TTC549 (cell line): Measurements from ENCODE around the gene CUL9.

Experiments
- FAIRE-seq: peaks from 2 replicates; lab custom pipeline; 2012; peaks lifted over from hg19 to GRCh38; lab: Jason Lieb, UNC

Gene CUL9

DNA sequence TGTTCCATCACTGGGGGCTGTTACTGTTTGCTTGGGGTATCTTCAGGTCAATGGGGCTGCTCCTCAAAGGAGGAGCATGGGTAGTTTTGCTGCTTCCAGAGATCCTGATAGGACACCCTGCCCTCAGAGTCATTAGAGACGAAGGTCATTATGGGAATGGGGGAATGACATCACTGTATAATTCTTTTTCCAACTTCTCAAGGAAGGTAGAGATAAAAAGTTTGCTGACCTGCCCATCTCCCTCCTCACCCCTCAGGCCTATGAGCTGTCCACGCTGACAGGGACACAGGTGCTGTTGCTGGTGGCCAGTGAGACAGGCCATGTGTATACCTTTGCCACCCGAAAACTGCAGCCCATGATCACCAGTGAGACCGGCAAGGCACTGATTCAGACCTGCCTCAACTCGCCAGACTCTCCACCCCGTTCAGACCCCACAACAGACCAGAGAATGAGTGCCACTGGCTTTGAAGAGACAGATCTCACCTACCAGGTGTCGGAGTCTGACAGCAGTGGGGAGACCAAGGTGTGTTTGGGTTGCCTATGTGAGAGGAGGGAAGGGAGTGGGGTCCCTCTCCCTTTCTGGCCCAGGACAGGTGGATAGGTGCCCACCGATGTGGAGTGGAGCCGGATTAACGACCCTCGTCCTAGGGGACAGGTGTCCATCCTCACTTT lies 8.3 kb upstream of the CUL9 start:
- FAIRE-seq = no peak

DNA sequence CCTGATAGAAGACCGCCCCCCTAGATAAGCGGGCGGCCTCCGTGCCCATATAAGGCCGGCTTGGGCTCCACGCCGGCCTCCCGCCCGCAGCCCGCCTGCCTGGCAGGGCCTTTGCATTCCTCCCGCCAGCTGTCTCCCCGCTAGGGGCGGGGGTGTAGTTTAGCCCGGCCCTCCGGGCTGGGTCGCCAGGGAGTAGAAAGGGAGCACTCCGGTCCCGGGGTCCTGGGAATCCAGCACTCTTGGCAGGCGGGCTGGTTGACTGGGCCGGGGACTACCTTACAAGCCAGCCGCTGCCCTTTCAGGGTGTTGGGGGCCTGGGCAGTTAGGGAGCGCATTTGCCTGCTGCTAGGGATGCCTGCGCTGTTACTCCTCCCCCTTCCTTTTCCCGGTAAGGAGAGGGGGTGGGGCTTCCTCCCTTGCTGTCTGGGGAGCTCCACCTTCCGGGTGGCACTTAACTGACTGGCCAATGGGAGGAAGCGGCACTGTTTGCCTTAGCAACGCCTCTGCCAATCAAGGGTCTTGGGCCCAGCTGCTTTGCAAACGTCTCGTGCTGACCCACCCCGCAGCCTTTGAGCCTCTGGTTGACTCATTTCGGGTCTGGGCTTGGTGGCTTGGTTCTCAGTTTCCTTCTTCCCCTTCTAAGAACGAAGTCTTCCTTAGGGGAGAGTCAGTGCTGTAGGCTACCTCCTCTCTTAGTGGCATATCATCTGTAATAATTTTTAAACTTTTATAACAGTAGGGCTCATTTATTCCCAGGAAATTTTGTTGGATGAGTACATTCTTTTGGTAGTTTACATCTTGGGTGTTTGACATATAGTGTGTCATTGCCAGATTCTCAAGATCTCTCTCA lies 7.5 kb upstream of the CUL9 start:
- FAIRE-seq = peak; percentile 50

DNA sequence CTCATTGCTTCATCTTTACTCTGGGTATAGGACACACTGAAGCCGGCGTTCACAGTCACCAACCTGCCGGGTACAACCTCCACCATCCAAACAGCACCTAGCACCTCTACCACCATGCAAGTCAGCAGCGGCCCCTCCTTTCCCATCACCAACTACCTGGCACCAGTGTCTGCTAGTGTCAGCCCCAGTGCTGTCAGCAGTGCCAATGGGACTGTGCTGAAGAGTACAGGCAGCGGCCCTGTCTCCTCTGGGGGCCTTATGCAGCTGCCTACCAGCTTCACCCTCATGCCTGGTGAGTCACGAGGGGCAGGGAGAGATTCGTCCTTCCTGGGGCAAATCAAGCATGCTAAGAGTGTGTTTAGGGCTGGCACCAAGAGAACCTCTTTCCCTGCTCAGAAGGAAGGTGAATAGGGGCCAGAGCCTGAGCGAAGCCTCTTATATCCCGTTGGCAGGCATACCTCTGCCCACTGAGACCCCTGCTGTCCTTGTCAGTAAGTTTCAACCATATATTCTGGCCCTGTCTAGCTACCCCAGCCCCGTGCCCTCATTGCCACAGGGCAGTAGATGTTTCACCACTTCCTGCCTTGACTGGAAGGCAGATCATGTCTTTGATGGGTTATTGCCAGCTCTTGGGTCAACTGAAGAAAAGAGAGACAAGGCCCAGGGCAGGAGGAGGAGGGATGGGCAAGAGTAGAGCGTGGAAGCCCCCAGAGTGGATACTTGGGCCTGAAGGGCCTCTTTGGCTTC lies 6.1 kb upstream of the CUL9 start:
- FAIRE-seq = no peak

DNA sequence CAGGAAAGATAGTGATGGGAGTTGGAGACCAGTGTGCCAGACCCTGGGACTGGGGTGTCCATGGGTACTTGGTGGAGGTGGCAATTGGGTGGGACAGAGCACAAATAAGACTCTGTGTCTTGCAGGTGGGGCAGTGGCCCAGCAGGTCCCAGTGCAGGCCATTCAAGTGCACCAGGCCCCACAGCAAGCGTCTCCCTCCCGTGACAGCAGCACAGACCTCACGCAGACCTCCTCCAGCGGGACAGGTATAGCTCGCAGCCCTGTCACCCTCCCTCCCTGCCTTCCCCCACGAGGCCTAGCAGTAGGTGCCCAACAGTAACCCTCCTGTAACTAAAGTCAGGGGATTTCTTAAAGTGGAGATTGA lies 5.6 kb upstream of the CUL9 start:
- FAIRE-seq = no peak

DNA sequence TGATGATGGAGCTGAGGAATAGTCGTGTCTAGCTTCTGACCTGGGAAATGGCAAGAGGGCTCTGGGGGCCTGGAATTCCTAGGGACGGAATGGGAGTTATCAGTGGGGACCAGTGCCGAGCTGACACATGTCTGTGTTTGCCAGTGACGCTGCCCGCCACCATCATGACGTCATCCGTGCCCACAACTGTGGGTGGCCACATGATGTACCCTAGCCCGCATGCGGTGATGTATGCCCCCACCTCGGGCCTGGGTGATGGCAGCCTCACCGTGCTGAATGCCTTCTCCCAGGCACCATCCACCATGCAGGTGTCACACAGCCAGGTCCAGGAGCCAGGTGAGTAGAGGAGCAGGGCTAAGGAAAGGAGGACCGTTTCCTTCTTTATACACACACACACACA lies 3.8 kb upstream of the CUL9 start:
- no peak for FAIRE-seq

DNA sequence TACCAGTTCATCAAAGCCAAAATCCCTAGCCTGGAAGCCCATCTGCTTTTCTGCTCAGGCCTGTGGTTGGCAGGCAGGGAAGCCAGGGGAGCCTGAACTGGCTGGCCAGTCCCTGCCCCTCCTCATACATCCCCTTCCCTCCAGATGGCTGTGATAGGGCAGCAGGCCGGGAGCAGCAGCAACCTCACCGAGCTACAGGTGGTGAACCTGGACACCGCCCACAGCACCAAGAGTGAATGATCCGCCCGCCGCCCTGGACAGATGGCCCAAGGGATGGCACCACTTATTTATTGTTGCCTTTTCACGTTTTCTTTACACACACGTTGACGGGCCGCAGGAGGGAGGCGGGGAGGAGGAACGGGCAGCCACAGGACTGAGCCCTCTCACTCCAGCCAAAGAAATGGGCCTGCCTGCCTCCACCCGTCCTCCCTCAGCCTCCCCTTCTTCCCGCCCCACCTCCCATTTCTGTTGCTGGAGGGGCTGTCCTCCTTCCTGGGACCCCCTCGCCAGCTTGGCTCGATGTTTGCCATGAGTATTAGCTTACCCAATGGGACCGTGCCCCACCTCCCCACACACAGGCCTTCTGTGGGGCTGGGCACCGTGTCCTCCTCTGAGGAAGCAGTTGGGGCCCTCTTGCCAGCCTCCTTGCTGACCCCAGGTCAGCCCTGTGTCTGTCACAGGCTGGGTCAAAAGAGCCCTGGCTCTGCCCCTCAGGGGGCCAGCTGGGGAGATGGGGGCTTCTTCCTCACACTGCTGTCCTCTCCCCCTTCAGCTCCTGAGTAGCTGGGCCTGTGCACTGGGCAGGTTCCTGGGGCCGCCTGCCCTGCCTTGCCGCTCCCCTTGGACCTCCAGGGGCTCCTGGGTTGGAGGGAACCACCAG lies 2.8 kb upstream of the CUL9 start:
- FAIRE-seq = no peak

DNA sequence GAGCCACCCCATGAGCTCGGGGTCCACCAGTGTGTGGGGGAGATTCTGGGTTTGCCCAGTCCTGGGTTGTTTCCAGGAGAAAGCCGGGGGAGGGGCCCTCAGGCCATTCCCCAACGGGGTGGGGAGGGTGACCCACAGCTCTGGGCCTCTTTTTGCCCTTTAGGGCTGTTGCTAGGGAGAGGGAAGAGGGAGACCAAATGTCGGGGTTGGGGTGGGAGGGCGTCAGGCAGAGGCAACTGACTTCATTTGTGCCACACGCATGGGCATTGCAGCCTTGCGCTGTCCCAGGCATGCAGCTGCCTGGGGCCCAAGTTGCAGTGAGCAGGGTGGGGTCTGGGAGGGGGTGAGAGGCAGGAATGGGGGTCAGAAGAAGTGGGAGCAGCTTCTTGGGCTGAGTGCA lies 1.9 kb upstream of the CUL9 start:
- no peak for FAIRE-seq

DNA sequence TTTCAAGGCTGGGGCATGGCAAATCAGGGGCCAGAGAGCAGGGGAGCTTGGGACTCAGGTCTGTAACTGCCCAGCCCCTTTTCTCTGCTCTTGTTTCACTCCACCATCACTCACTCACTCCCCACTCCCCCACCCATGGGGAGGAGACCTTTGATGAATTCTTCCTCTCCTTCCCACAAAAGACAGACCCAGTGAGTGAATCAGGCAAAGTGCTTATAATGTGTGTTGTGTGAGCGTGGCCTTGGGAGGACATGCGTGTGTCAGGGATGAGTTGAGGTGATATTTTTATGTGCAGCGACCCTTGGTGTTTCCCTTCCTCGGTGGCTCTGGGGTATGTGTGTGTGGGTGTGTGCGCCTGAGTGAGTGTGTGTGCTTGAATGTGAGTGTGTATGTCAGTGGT lies 1.0 kb upstream of the CUL9 start:
- FAIRE-seq = no peak

DNA sequence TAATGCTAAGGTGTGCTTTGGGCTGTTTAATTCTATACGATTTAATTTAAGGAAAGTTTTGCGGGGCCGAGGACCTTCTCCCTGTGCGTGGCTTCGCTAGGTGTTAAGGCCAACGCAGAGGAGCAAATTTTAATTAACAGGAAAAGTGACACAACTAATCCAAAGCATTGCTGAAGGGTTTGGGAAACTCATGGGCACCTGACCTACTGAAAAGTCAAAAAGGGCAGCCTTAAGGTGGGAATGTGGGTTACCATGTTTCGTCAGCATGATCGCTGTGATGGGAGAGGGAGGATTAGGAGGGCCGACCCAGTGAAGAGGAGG lies 415 bp upstream of the CUL9 start:
- FAIRE-seq = no peak

DNA sequence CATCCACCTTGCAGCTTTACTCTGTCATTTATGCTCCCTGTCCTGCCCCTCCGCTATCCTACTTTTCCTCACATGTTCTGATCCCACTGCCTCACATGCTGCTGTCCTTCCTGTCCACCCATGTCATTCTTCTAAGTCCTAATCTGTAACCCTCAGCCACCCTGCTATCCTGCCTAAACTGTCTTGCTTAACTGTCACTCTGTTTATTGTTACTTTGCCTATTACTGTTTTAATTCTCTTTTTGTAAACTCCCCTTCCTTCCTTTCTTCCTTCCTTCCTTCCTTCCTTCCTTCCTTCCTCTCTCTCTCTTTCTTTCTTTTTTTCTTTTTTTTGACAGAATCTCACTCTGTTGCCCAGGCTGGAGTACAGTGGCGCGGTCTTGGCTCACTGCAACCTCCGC lies 1.4 kb downstream of the CUL9 start:
- no peak for FAIRE-seq

DNA sequence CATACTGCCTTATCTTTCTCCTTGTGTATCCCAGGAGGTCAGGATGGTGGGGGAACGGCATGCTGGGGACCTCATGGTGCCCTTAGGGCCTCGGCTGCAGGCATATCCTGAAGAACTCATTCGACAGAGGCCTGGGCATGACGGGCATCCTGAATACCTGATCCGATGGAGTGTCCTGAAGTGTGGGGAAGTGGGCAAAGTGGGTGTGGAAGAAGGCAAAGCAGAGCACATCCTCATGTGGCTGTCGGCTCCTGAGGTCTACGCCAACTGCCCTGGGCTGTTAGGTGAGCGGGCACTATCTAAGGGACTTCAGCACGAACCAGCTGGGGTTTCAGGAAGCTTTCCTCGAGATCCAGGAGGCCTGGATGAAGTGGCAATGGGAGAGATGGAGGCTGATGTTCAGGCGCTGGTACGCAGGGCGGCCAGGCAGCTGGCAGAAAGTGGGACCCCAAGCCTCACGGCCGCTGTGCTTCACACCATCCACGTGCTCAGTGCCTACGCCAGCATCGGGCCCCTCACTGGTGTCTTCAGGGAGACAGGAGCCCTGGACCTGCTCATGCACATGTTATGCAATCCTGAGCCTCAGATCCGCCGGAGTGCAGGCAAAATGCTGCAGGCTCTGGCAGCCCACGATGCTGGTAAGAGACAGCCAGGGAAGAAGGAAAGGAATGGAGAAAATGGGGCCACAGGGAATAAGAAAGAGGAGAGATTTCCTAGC lies 2.4 kb downstream of the CUL9 start:
- no peak for FAIRE-seq

DNA sequence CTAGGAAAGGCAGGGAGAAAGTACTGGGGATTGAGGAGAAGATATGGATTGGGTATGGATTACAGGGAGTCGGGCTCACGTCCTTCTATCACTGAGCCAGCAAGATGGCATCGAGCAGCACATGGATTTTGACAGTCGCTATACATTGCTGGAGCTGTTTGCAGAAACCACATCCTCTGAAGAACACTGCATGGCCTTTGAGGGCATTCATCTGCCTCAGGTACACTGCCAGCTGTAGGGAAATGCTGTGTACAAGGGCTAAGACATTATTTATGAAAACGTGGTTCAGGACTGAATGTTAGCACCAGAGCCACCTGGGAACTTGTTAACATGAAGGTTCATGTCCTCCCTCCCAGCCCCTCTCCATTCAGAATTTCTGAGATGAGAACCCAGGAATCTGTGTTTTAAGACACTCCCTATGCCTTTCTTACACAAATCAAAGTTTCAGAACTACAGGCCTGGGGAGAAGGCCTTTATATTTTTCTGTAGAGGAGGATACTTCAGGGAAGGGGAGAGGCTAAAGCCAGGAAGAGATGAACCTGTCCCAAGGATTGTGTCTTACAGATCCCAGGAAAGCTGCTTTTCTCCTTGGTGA lies 3.5 kb downstream of the CUL9 start:
- FAIRE-seq = no peak

DNA sequence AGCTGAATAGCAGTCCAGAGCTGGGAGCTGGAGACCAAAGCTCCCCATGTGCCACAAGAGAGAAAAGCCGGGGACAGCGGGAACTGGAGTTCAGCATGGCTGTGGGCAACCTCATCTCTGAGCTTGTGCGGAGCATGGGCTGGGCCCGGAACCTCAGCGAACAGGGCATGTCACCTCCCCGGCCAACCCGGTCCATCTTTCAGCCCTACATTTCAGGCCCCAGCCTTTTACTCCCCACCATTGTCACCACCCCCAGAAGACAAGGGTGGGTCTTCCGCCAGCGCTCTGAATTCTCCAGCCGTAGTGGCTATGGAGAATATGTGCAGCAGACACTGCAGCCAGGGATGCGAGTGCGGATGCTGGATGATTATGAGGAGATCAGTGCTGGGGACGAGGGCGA lies 4.0 kb downstream of the CUL9 start:
- no peak for FAIRE-seq

DNA sequence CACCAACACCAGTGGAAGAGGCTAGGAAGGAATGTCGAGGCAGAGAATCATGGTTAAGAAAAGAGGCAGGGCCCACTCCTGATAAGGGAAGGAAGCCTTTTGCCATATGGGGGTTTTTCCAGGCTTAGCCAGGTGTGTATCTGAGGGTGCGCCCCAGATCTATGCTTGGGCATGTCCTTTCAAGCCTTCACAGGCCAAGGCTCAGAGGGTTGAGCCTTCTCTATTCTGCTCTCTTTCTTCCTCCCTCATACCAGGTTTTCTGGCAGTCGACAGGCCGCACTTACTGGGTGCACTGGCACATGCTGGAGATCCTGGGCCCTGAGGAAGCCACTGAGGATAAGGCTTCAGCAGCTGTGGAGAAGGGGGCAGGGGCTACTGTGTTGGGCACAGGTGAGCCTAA lies 4.7 kb downstream of the CUL9 start:
- no peak for FAIRE-seq

DNA sequence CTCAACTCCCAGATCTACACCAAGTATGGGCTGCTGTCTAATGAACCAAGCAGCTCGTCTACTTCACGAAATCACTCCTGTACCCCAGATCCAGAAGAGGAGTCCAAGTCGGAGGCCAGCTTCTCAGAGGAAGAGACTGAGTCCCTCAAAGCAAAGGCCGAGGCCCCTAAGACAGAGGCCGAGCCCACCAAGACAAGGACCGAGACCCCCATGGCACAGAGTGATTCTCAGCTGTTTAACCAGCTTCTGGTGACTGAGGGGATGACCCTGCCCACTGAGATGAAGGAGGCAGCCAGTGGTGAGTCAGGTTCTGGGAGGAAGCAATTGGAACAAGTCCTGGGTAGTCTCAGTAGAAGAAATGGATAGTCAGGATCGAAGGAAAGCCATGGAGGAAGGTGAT lies 5.8 kb downstream of the CUL9 start:
- no peak for FAIRE-seq

DNA sequence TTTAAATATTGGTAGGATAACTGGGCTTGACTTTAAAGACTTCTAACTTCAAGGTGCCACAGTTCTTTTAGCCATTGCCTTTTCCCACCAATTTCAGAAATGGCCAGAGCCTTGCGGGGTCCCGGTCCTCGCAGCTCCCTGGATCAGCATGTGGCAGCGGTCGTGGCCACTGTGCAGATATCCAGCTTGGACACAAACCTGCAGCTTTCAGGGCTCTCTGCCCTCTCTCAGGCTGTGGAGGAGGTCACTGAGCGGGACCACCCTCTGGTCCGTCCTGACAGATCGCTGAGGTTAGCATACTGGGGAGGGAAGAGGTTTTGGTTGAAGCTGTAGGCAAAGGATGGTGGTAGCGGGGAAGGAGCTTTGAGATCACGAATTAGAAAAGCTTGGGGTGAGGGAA lies 6.4 kb downstream of the CUL9 start:
- FAIRE-seq = no peak

DNA sequence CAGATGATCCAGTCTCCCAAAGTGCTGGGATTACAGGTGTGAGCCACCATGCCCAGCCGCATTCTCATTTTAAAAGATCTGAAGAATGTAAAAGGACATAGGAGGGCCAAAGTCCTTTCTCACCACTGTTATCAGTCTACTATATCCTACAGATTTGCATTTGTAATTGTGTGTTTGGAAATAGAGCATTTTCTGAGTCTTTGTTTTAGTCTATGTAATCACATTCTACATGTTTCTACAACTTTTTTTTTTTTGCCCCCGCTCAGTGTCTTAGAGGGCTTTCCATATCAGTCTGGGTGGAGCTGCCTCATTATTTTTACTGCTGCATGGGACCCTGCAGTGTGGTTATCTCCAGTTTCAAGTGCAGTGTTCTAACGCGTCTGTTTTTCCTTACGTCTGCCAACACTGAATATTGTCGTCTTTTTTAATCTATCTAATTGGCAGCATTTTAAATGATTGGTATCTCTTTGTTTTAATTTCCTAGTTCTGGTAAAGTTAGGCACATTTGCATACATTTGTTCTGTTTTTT lies 7.8 kb downstream of the CUL9 start:
- FAIRE-seq = no peak

DNA sequence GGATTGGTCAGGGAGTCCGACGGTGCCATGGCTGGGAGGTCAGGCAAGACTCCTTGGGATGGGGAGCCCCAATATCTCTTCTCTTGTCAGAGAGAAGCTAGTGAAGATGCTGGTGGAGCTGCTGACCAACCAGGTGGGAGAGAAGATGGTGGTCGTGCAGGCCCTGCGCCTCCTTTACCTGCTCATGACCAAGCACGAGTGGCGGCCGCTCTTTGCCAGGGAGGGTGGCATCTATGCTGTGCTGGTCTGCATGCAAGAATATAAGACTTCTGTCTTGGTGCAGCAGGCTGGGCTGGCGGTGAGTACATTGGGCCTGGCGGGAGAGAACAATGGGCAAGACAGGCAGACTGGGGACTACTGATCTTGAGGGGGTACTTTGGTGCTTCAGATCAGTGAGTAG lies 10.9 kb downstream of the CUL9 start:
- FAIRE-seq = no peak

DNA sequence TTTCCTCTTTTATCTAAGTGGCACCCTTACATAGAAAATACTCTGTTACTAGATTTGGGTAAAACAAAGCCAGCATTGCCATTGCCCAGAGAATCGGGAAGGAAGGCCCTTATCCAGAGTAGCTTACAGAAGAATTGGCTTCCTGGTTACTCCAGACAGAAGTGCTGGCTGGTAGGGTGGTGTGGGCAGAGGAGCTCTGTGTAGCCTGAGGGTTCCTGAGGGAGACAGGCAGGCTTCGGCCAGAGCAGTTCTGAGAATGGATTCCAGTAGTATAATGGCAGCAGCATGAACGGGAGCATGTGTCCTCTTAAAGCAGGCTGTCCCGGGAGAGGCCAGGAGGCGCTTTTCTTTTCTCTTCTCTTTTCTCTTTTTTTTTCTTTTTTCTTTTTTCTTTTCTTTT lies 11.9 kb downstream of the CUL9 start:
- no peak for FAIRE-seq

DNA sequence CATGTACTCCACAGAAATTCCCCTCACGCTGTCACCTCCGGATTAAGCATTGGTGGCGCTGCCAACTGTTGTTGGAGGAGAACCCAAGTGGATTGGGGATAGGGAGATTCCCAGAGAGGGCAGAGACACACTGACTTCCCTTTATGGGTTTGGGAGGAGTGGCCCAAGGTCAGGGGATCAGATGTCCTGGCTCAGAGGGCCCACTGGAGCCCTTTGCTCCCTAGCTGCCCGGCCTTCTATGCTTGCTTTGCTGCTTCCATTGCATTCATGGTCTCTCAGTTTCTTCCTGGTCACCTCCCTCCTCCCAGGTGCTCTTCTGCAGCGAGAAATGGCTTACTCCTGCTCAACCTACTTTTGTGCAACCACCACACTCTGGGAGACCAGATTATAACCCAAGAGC lies 14.3 kb downstream of the CUL9 start:
- no peak for FAIRE-seq

DNA sequence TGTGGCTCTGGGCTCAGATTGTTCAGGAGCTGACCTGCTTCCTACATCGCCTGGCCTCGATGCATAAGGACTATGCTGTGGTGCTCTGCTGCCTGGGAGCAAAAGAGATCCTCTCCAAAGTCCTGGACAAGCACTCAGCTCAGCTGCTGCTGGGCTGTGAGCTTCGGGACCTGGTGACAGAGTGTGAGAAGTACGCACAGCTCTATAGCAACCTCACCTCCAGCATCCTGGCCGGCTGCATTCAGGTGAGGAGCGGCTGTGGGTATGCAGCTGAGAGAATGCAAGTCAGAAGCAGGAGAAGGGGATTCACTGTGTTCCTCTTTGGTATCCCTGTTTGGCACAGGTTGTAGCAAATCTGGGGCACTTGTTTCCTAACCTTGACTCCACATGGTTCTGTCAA lies 17.9 kb downstream of the CUL9 start:
- FAIRE-seq = no peak
